Right lung (tissue), 5 donors: ENCODE results near the gene FOXN3. TPM values are rescaled to one million over a fixed set of nuclear protein-coding genes. Genes with fewer than 3 reads are reported as not detected.

Experiments used
- DNase-seq, 2 donors: peaks; one replicate each; pipeline ENCODE4 v3.0.0-alpha.2; 2013
- polyA plus RNA-seq, 5 donors: library from polyadenylated mRNA; unstranded; fragments of 120-200 nt; gene quantifications; one replicate each; pipeline versions ENCODE4 v1.2.1 to v1.2.3, GENCODE V29; 2013; ENCODE audit warnings: inconsistent platforms in 1 of 5, low replicate concordance in 1 of 5; ENCODE audit not compliant: insufficient read length in 5 of 5, insufficient read depth in 1 of 5

FOXN3 gene
- polyA plus RNA-seq, 5 donors, result 34.0 to 48.1 (median 45.4) TPM

- DNase-seq, result no peak
Observed at GRCh38 chr14:89366864-89367778, 49.9 kb downstream of the FOXN3 start.

GRCh38 chr14:89365061-89365801 lies 51.8 kb downstream of the FOXN3 start:
- DNase-seq, result no peak

GRCh38 chr14:89364316-89364715 lies 52.7 kb downstream of the FOXN3 start:
- DNase-seq, result no peak

DNA sequence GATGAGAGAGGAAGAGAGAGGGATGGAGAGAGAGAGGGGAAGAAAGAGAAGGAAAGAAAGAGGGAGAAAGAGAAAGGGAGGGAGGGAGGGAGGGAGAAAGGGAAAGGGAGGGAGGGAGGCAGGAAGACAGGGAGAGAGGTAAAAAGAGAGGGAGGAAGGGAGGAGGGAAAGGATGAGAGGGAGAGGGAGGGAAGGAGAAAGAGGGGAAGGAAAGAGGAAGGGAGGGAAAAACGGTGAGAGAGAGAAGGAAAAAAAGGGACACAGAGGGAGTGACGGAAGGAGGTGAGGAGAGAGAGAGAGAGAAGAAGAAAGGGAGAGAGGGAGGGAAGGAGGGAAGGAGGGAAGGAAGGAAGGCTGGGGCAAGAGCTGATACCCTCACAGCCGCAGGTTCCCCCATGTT lies 56.8 kb downstream of the FOXN3 start:
- DNase-seq, result no peak

GRCh38 chr14:89359477-89360222 lies 57.4 kb downstream of the FOXN3 start:
- no peak for DNase-seq

GRCh38 chr14:89357655-89358297 lies 59.3 kb downstream of the FOXN3 start:
- no peak for DNase-seq

DNA sequence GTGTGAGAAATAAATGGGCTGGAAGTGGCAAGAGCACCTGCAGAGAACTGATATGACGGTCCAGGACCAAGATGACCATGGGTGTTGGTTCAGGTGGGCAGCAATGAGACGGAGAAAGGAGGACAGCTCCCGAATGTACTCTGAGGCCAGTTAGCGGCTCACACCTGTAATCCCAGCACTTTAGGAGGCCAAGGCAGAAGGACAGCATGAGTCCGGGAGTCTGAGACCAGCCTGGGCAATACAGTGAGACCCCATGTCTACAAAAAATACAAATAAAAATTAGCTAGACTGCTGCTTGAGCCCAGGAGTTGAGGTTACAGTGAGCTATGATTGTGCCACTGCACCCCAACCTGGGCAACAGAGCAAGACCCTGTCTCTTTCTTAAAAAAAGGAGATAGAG lies 60.1 kb downstream of the FOXN3 start:
- no peak for DNase-seq

- DNase-seq, result no peak
Observed at GRCh38 chr14:89356496-89356895, 60.5 kb downstream of the FOXN3 start.

DNA sequence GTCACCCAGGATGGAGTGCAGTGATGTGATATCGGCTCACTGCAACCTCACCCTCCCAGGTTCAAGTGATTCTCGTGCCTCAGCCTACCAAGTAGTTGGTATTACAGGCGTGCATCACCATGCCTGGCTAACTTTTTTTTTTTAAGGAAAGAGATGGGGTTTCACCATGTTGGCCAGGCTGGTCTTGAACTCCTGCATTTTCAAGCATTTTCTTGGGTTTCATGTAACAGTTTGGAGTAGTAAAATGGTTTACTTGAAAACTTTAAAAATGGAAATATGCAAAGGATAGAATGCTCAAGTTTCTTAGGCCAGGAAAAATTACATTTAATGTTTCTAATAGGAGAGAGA lies 63.3 kb downstream of the FOXN3 start:
- DNase-seq, result no peak

- no peak for DNase-seq
Observed at GRCh38 chr14:89352976-89353765, 63.9 kb downstream of the FOXN3 start.

DNA sequence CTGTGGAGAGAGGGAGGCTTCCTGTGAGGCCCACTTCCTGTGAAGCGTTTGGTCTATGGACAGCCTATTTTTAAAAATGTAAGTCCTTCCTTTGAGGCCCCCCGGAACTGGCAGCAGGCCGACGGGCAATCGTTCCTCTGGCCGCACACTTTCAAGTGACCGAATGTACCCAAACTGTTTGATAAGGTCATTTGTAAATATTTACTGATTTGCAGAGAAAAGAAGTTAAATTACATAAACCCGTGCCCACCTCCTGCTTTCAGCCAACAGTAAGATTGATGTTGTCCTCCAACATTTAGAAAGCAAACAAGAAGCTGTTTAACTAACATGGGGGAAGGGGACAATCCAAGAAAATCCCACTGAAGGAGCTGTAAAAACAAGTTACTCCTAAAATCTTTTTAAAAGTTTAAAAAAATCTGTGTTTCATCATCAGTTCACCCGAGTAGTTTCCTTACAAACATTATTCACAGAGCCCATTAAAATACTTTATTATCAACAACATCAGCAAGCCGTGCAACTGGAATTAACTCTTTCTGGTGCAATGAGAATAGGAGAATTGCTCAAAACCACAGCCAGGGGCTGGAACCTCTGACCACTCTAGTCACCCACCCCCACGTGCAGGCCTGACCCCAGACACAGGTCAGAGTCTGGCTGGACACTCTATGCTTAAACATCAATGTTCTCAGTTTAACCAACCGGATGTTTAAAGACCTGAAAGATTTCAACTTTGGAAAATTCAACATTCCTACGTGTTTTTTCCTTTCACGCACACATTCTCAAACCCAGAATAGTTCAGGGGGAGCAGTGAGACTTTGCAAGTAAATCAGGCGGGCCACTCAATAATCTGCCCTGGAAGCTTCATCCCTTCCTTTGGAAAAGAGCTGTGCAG lies 65.3 kb downstream of the FOXN3 start:
- peak; percentile 80 to 86 for DNase-seq

DNA sequence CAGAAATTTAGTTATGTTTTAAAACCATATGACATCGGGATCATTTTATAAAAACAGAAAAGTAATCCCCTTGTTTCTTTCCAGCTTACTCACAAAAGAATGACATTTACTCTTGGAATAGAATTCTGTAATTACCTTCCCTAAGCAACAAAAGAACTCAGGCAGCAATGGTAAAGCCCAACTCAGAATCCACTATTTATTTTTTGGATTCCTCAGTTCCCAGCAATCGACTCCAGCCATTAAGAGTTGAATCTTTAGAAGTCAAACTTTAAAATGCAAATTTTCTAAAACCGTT lies 65.9 kb downstream of the FOXN3 start:
- DNase-seq, result no peak

DNA sequence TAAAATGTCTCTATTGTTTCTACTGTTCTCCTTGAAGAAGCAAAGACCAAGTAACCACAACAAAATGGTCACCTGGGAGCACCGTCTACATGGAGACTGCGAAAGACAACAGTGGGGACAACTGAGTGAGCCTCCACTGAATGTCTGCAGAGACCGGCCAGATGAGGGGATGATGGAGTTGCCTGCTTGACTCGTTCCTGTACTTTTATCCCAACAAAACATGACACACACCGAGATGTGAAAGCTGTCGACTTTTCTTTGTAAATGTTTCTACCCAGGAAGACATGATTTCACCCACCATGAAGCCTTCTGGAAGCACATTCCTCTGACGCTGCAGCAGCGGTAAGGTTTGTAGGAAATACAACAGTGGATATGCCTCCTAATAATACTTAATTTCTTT lies 66.9 kb downstream of the FOXN3 start:
- DNase-seq, result no peak

DNA sequence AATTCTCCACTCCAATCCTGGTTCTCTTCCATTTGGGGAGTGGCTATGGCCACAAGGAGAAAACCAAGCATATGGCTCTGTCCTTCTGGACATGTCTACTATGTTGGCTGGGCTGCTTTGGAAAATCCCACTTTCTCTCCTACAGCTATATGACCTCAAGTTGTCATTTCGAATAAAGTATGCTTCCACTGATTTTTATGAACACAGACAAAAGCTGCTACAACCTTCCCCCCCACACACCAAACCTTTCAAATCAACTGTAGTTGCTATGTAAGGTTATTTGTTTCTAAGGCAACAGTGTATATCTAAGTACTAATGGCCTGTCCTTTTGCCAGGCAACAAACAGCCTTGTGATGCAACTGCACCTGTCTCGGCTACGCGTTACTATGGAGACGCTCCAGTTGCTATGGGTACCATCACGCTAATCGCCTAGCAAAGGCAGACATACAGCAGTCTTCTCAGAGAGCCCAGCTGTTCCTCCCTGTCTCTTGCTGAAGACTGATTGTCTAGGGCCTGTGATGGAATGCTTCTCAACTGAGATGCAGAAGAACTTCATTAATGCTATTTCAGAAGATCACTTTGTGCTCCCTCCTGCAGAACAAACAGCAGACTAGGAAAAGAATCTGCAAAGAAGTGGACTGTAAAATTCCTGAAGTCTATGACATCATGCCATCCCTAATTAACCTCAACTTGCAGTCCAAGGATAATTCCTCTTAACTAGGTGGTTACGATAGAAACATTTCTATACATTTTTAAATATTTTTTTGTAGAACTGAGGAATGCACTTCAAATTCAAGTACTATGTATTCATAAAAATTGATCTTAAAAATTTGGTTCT lies 67.6 kb downstream of the FOXN3 start:
- no peak for DNase-seq

- DNase-seq, result no peak
Observed at GRCh38 chr14:89348722-89349121, 68.3 kb downstream of the FOXN3 start.

GRCh38 chr14:89347885-89348284 lies 69.1 kb downstream of the FOXN3 start:
- DNase-seq, result no peak

DNA sequence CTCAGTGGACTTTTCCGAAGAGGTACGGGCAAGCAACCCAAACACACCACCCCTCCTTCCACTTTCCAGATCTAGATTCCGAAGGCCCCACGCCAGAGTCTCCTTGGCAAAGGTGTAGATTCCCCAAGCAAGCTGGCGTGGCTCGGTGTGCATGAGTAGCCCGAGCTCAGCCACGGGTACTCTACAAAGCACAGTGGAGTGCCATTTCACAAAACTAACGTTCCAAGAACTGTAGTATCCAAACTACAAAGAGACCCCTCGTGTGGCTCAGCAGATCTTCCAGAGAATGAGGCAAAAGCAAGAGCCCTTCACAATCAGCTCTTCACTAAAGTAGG lies 72.1 kb downstream of the FOXN3 start:
- peak in 1 of 2 donors; percentile 48 for DNase-seq

GRCh38 chr14:89343356-89343755 lies 73.7 kb downstream of the FOXN3 start:
- DNase-seq, result no peak

DNA sequence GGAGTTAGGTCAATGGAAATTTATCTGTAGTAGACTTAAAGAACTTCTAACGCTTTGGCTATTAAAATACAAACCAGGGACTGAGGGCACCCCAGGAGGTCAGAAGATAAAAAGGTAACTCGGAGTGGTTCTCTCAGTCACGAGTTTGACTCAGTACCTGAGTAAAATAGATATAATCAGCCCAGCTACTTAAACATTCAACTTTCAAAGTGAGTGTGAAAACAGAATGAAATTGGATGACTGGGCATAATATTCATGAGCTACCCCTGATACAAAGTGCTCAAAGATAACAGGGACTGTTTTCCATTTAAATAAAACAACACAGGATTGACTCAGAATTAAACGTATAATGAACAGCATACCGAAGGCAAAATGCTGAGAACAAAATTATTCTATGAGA lies 75.0 kb downstream of the FOXN3 start:
- no peak for DNase-seq
